ENCODE data around the gene ATP11A.
"Not testable (repeated sequence)": the region's sequence is repeated elsewhere in the genome, so short reads cannot be mapped to it uniquely, and the experiment has no call there.

Gene ATP11A

GRCh38 chr13:112870737-112871287 is 181.0 kb downstream of the ATP11A start:
- DNase-seq = no peak

- DNase-seq = no peak
Observed at GRCh38 chr13:112871742-112872141, 181.9 kb downstream of the ATP11A start.

GRCh38 chr13:112872657-112873631 is 183.1 kb downstream of the ATP11A start:
- not testable (repeated sequence) for DNase-seq

- peak; percentile 33 for DNase-seq
Observed at GRCh38 chr13:112873851-112874750, 184.3 kb downstream of the ATP11A start.

- DNase-seq = no peak
Observed at GRCh38 chr13:112874751-112875300, 185.0 kb downstream of the ATP11A start.

- DNase-seq = no peak
Observed at GRCh38 chr13:112875627-112876026, 185.8 kb downstream of the ATP11A start.

- no peak for DNase-seq
Observed at GRCh38 chr13:112876305-112877000, 186.6 kb downstream of the ATP11A start.

GRCh38 chr13:112877066-112877465 is 187.2 kb downstream of the ATP11A start:
- no peak for DNase-seq

- DNase-seq = no peak
Observed at GRCh38 chr13:112877539-112877938, 187.7 kb downstream of the ATP11A start.

- DNase-seq = no peak
Observed at GRCh38 chr13:112877976-112878955, 188.4 kb downstream of the ATP11A start.

GRCh38 chr13:112879283-112879833 is 189.5 kb downstream of the ATP11A start:
- no peak for DNase-seq

- no peak for DNase-seq
Observed at GRCh38 chr13:112880221-112880641, 190.4 kb downstream of the ATP11A start.

GRCh38 chr13:112880976-112881540 is 191.2 kb downstream of the ATP11A start:
- no peak for DNase-seq

- no peak for DNase-seq
Observed at GRCh38 chr13:112881656-112882554, 192.1 kb downstream of the ATP11A start.

- no peak for DNase-seq
Observed at GRCh38 chr13:112882555-112883024, 192.8 kb downstream of the ATP11A start.

GRCh38 chr13:112883241-112883945 is 193.6 kb downstream of the ATP11A start:
- no peak for DNase-seq

- not testable (repeated sequence) for DNase-seq
Observed at GRCh38 chr13:112884700-112885099, 194.9 kb downstream of the ATP11A start.

GRCh38 chr13:112885242-112885781 is 195.5 kb downstream of the ATP11A start:
- DNase-seq = no peak
